HepG2 (cell line): Measurements from ENCODE around the gene CLDN15. TPM values are rescaled to one million over a fixed set of nuclear protein-coding genes. Genes with fewer than 3 reads are reported as not detected.
A peak's percentile ranks its signal among the peaks of the same experiment; 100 is the strongest.

Source experiments
- ATAD3A ChIP-seq: sonication (generic); formaldehyde crosslinking; IDR thresholded peaks from 2 replicates; pipeline ENCODE4 v1.4.0; 2020; ENCODE audit warnings: missing genetic modification reagents
- CCDC6 ChIP-seq: sonication (generic); formaldehyde crosslinking; IDR thresholded peaks from 2 replicates; pipeline ENCODE4 v1.8.1; 2022; ENCODE audit warnings: mild to moderate bottlenecking, missing genetic modification reagents, moderate library complexity
- FLYWCH1 ChIP-seq: sonication (generic); formaldehyde crosslinking; IDR thresholded peaks from 2 replicates; pipeline ENCODE4 v1.8.1; 2023; ENCODE audit warnings: mild to moderate bottlenecking, missing genetic modification reagents
- HINFP ChIP-seq: sonication (generic); formaldehyde crosslinking; IDR thresholded peaks from 2 replicates; pipeline ENCODE4 v1.4.0; 2020; ENCODE audit warnings: low read depth, mild to moderate bottlenecking, missing genetic modification reagents
- HOXA3 ChIP-seq: sonication (generic); formaldehyde crosslinking; IDR thresholded peaks from 2 replicates; pipeline ENCODE4 v1.5.0; 2020; ENCODE audit warnings: missing genetic modification reagents
- LBX2 ChIP-seq: sonication (generic); formaldehyde crosslinking; IDR thresholded peaks from 2 replicates; pipeline ENCODE4 v1.5.0; 2020; ENCODE audit warnings: missing genetic modification reagents, mild to moderate bottlenecking, borderline replicate concordance
- SNAPC2 ChIP-seq: sonication (generic); formaldehyde crosslinking; IDR thresholded peaks from 2 replicates; pipeline ENCODE4 v1.8.1; 2022; ENCODE audit warnings: mild to moderate bottlenecking, missing genetic modification reagents
- STAT6 ChIP-seq: sonication (generic); formaldehyde crosslinking; IDR thresholded peaks from 2 replicates; pipeline ENCODE4 v1.4.0; 2020; ENCODE audit warnings: missing genetic modification reagents, mild to moderate bottlenecking, borderline replicate concordance
- TCF7L2 ChIP-seq: IDR thresholded peaks from 2 replicates; pipeline ENCODE4 v1.6.1; 2011; ENCODE audit warnings: mild to moderate bottlenecking, low read depth, low read length, moderate library complexity
- YEATS4 ChIP-seq: sonication (generic); formaldehyde crosslinking; IDR thresholded peaks from 2 replicates; pipeline ENCODE4 v1.4.0; 2020; ENCODE audit warnings: missing genetic modification reagents, borderline replicate concordance
- ZBTB44 ChIP-seq: sonication (generic); formaldehyde crosslinking; IDR thresholded peaks from 2 replicates; pipeline ENCODE4 v1.4.0; 2020; ENCODE audit warnings: missing genetic modification reagents
- ZNF143 ChIP-seq: sonication (generic); formaldehyde crosslinking; IDR thresholded peaks from 2 replicates; pipeline ENCODE4 v1.4.0; 2020; ENCODE audit warnings: missing genetic modification reagents
- ZNF30 ChIP-seq: sonication (generic); formaldehyde crosslinking; IDR thresholded peaks from 2 replicates; pipeline ENCODE4 v1.5.0; 2020; ENCODE audit warnings: mild to moderate bottlenecking, missing genetic modification reagents
- ZNF709 ChIP-seq: sonication (generic); formaldehyde crosslinking; IDR thresholded peaks from 2 replicates; pipeline ENCODE4 v1.5.0; 2020; ENCODE audit warnings: mild to moderate bottlenecking, missing genetic modification reagents
- ZXDC ChIP-seq: sonication (generic); formaldehyde crosslinking; IDR thresholded peaks from 2 replicates; pipeline ENCODE4 v1.5.0; 2020; ENCODE audit warnings: mild to moderate bottlenecking, missing genetic modification reagents
- polyA plus RNA-seq, 8 experiments: library from polyadenylated mRNA; depleted of rRNA in 3 of 8; stranded (reverse) in 7 of 8; unstranded in 1 of 8; fragments of >200 nt; fragmentation: Illumina TruSeq in 4 of 8; extraction: Trizol in 4 of 8; gene quantifications; 2 replicates each; pipeline versions ENCODE4 v1.2.1 to v1.2.3, GENCODE V29; 2011 to 2016; ENCODE audit warnings: low read depth in 4 of 8, missing spikeins in 1 of 8, mixed read lengths in 1 of 8; ENCODE audit not compliant: insufficient read depth in 1 of 8
- total RNA-seq, 5 experiments: library from RNA; depleted of rRNA; stranded (reverse); fragments of >200 nt; fragmentation: Illumina TruSeq; extraction: Trizol; gene quantifications; 2 replicates each; pipeline ENCODE4 v1.2.3, GENCODE V29; 2016; ENCODE audit warnings: low read depth in 1 of 5

Gene CLDN15
- total and polyA plus RNA-seq, 2 of the 13 experiments (the other 11 are each of a cell fraction or from before 2014, with no cell fraction given) = 7.1 to 17.8 TPM

- TF ChIP-seq ZXDC (CRISPR knock-in tag) (0 out of 2 replicates have a peak, but pooled peaks have one; percentile 55), CCDC6 (CRISPR knock-in tag) (peak; percentile 65), ZNF709 (CRISPR knock-in tag) (peak; percentile 78; the same call in 1 of the 2 replicates), ZNF143 (peak; percentile 100), ZNF30 (no peak), STAT6 (peak; percentile 89; the same call in 1 of the 2 replicates), LBX2 (CRISPR knock-in tag) (peak; percentile 58; the same call in 1 of the 2 replicates), YEATS4 (CRISPR knock-in tag) (peak; percentile 71), SNAPC2 (peak; percentile 81), ZBTB44 (CRISPR knock-in tag) (0 out of 2 replicates have a peak, but pooled peaks have one; percentile 68), FLYWCH1 (CRISPR knock-in tag) (no peak), HOXA3 (CRISPR knock-in tag) (peak; percentile 62; the same call in 1 of the 2 replicates), TCF7L2 (no peak), HINFP (peak; percentile 97), ATAD3A (CRISPR knock-in tag) (no peak)
Observed at GRCh38 chr7:101244375-101245146, 7.0 kb upstream of the CLDN15 start, which contains the start of gene FIS1 (continued).
